ENCODE data around the gene VCP.

Gene VCP

DNA sequence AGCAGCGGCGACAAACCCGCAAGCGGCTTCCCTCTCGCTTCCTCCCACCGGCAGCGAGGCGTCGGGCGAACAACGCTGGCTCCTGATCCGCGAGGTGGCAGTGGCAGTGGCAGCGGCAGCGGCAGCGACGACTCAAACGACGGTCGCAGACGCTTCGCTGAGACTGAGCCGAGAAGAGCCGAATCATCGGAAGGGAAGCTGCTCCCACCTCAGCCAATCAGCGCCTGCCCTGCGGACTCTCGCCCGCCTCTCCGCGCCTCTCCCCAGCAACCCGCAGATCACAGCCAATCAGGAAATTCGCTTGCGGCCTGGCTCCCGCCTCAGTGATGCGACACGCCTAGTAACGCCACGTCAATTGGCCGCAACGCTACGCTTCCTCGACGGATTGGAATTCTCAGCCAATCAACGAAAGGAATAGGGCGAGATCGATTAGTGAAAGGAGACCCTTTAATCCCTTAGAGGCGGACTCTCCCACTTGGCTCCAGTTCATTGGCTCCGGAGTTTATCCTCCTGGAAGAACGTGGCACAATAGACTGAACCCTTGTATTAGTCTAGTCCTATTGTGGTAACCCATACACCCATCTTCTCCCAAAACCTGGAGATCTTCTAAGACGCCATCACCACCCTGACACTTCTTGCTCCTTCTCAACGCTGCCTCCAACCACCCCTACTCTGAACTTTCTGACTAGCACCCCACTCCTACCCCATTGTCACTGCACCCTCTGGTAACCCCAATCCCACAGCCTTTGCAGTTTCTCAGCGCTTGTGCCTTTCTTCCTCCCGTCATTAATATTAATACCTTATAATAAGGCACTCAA, at the start of gene VCP:
TSS of gene VCP (minus strand) at position 165 of the 818 bp plus-strand sequence. CDS start 272 bp downstream, outside the sequence.
- TF ChIP-seq MYC (IDR thresholded peaks at IDR 0.05; ENCODE audit: low read depth, low read length) (peak; percentile 44), POLR2A (IDR thresholded peaks at IDR 0.05; ENCODE audit: extremely low read depth, insufficient read length) (peak; percentile 98)
- TF ChIP-seq, protein P1, sequence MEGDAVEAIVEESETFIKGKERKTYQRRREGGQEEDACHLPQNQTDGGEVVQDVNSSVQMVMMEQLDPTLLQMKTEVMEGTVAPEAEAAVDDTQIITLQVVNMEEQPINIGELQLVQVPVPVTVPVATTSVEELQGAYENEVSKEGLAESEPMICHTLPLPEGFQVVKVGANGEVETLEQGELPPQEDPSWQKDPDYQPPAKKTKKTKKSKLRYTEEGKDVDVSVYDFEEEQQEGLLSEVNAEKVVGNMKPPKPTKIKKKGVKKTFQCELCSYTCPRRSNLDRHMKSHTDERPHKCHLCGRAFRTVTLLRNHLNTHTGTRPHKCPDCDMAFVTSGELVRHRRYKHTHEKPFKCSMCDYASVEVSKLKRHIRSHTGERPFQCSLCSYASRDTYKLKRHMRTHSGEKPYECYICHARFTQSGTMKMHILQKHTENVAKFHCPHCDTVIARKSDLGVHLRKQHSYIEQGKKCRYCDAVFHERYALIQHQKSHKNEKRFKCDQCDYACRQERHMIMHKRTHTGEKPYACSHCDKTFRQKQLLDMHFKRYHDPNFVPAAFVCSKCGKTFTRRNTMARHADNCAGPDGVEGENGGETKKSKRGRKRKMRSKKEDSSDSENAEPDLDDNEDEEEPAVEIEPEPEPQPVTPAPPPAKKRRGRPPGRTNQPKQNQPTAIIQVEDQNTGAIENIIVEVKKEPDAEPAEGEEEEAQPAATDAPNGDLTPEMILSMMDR (IDR thresholded peaks at IDR 0.05; ENCODE audit: low read depth, low read length), result peak; percentile 6
- TF ChIP-seq, protein P2, sequence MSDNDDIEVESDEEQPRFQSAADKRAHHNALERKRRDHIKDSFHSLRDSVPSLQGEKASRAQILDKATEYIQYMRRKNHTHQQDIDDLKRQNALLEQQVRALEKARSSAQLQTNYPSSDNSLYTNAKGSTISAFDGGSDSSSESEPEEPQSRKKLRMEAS (IDR thresholded peaks at IDR 0.05; ENCODE audit: low read depth, low read length), result peak; percentile 63
- peak within 1 kb of the TSS; percentile 70 for H3K4me3 ChIP-seq (ENCODE audit: low read depth, low read length)
- peak; percentile 100 for DNase-seq (ENCODE audit: low read depth)

DNA sequence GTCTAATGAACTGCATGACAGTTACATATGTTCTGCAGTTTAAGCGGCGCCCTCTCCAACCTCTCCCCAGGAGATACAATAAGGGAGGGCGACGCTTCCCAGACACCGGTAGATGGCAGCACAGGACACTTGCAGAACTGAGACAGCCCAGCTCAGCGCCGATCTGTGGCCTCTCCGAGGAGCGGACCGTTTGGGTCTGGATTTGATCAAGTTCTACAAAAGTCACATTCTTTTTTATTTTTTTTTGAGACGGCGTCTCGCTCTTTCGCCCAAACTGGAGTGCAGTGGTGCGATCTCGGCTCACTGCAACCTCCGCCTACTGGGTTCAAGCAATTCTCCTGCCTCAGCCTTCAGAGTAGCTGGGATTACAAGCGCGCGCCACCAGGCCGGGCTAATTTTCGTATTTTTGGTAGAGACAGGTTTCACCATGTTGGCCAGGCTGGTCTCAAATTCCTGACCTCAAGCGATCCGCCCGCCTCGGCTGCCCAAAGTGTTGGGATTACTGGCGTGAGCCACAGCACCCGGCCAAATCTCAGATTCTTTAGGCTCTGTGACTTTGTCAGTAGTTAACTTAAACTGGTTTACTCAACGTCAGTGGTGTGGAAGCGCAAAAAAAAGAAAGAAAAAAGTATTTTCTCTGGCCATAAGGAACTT, 44.6 kb upstream of the VCP start:
- TF ChIP-seq, protein P2 (IDR thresholded peaks at IDR 0.05; ENCODE audit: low read depth, low read length), result peak; percentile 42; the same call in 1 of the 2 replicates
- TF ChIP-seq POLR2A (IDR thresholded peaks at IDR 0.05; ENCODE audit: extremely low read depth, insufficient read length) (no peak), MYC (IDR thresholded peaks at IDR 0.05; ENCODE audit: low read depth, low read length) (peak; percentile 66)
- TF ChIP-seq, protein P1 (IDR thresholded peaks at IDR 0.05; ENCODE audit: low read depth, low read length), result peak; percentile 99
- peak; percentile 97 for DNase-seq (ENCODE audit: low read depth)
- H3K4me3 ChIP-seq (ENCODE audit: low read depth, low read length), result no peak overlapping the region

DNA sequence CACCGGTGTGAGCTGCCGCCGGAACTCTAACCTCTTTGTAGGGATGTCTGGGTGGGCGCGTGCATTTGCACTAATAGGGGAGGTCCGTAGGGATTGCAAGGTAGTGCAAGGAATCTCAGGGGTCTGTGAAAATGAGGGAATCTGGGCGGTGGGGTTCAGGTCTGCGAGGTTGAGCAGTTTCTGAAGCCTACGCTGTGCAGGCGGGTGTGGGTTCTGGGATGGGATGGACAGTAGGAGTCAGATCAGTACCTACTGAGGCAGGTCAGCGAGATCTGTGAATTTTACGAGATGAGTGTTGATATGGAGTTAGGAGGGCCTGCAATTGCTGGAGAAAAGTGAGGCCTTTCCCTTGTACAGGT, 44.1 kb upstream of the VCP start:
- no peak for DNase-seq (ENCODE audit: low read depth)
- TF ChIP-seq, protein P1 (IDR thresholded peaks at IDR 0.05; ENCODE audit: low read depth, low read length), result no peak
- TF ChIP-seq, protein P2 (IDR thresholded peaks at IDR 0.05; ENCODE audit: low read depth, low read length), result no peak
- TF ChIP-seq MYC (IDR thresholded peaks at IDR 0.05; ENCODE audit: low read depth, low read length) (no peak), POLR2A (IDR thresholded peaks at IDR 0.05; ENCODE audit: extremely low read depth, insufficient read length) (no peak)
- H3K4me3 ChIP-seq (ENCODE audit: low read depth, low read length), result peak overlapping the region; percentile 68

DNA sequence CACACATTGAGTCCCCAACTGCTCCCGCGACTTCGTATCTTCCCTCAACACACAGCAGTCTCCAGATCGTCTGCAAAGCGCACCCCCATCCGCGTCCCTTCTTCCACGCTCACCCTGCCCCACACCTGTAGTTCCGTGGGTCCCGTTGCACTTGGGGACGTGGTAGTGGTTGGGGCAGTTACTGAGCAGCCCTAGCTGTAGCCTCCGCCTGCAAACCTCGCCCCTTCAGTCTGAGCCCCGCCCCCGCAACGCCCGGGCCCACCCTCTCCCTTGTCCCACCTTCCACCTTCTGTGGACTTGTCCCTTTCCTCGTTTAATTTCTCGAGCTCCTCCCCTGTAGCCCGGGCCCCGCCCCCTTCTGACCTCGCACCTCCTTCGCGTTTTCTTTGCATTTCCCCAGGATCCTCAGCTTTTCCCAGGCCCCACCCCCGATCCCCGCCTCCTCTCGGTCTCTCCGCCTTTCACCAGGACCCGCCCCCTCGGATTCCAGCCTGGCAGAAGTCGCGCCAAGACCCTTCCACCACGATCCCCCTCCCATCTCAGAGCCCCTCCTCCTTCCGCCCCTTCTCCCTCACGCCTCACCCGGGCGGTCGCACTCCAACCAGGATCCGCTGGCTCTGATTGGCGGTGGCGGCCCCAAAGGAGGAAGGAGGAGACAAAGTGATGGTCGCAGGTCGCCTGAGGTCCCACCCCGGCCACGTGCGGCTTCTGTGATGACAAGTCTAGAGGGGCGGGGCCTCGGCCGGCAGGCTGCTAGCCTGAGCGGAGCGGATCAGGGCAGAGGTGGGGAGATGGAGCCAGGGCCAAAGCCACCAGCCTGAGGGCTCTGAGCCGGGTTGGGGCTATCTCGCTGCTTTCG, 43.5 kb upstream of the VCP start, which contains the start of gene ATOSB:
TSS of gene ATOSB (minus strand) at position 183 of the 859 bp plus-strand sequence. CDS start 7,588 bp downstream, outside the sequence.
- peak within 1 kb of the TSS; percentile 68 for H3K4me3 ChIP-seq (ENCODE audit: low read depth, low read length)
- DNase-seq (ENCODE audit: low read depth), result peak; percentile 99
- TF ChIP-seq, protein P1 (IDR thresholded peaks at IDR 0.05; ENCODE audit: low read depth, low read length), result no peak
- TF ChIP-seq POLR2A (IDR thresholded peaks at IDR 0.05; ENCODE audit: extremely low read depth, insufficient read length) (peak; percentile 45), MYC (IDR thresholded peaks at IDR 0.05; ENCODE audit: low read depth, low read length) (peak; percentile 78; the same call in 1 of the 2 replicates)
- TF ChIP-seq, protein P2 (IDR thresholded peaks at IDR 0.05; ENCODE audit: low read depth, low read length), result peak; percentile 99

All from NB4 (cell line).